PC-9 (cell line): ENCODE measurements around the gene IQCM.

Source experiments
- CTCF ChIP-seq: fragments of 200-600 bp; sonication (generic); conservative IDR thresholded peaks from 2 replicates; pipeline ENCODE4 v1.6.1; 2017; ENCODE audit warnings: mixed run types, antibody characterized with exemption, mild to moderate bottlenecking, moderate library complexity
- EZH2 ChIP-seq: fragments of 200-600 bp; sonication (generic); IDR thresholded peaks from 2 replicates; pipeline ENCODE4 v1.8.0; 2017; ENCODE audit warnings: antibody characterized with exemption, low read depth

- TF ChIP-seq CTCF (no peak), EZH2 (no peak)
These were observed 445.6 kb downstream of the IQCM start for GRCh38 chr4:149370002-149370401.
